Loucy (cell line): ENCODE results near the gene CELSR1.

Experiments used
- H2AFZ ChIP-seq: fragments of 200-600 bp; sonication (generic); 2 replicates; pipeline ENCODE4 v1.6.0; 2016; ENCODE audit warnings: antibody characterized with exemption, mild to moderate bottlenecking, low read length, moderate library complexity
- H3F3A ChIP-seq: fragments of 200-600 bp; 2 replicates; pipeline ENCODE4 v1.6.0; 2016; ENCODE audit warnings: antibody characterized with exemption, low read depth, mild to moderate bottlenecking
- H3K27me3 ChIP-seq: fragments of 200-600 bp; sonication (generic); 2 replicates; pipeline ENCODE4 v1.6.1; 2014; ENCODE audit warnings: low read length, mild to moderate bottlenecking; ENCODE audit not compliant: insufficient read depth, poor library complexity, severe bottlenecking
- H3K36me3 ChIP-seq: fragments of 200-600 bp; sonication (generic); 2 replicates; pipeline ENCODE4 v1.6.1; 2016; ENCODE audit warnings: low read length; ENCODE audit not compliant: insufficient read depth
- H3K4me1 ChIP-seq: fragments of 200-600 bp; sonication (generic); 2 replicates; pipeline ENCODE4 v1.5.1; 2014; ENCODE audit warnings: low read length, mild to moderate bottlenecking; ENCODE audit not compliant: insufficient read depth, poor library complexity, severe bottlenecking
- H3K4me2 ChIP-seq: fragments of 200-600 bp; sonication (generic); 2 replicates; pipeline ENCODE4 v1.6.0; 2014; ENCODE audit warnings: antibody characterized with exemption, low read length, low read depth, mild to moderate bottlenecking; ENCODE audit not compliant: poor library complexity, severe bottlenecking
- H3K4me3 ChIP-seq: fragments of 200-600 bp; sonication (generic); 2 replicates; pipeline ENCODE4 v1.5.1; 2014; ENCODE audit warnings: low read length, mild to moderate bottlenecking, mixed read lengths; ENCODE audit not compliant: poor library complexity, severe bottlenecking
- H3K79me2 ChIP-seq: fragments of 200-600 bp; sonication (generic); 2 replicates; pipeline ENCODE4 v1.6.1; 2014; ENCODE audit warnings: low read length; ENCODE audit not compliant: insufficient read depth
- H3K9ac ChIP-seq: fragments of 200-600 bp; sonication (generic); 2 replicates; pipeline ENCODE4 v1.6.0; 2014; ENCODE audit warnings: mild to moderate bottlenecking, low read depth, low read length, moderate library complexity; ENCODE audit not compliant: poor library complexity, severe bottlenecking
- H3K9me2 ChIP-seq: fragments of 200-600 bp; sonication (generic); replicated peaks from 2 replicates; pipeline ENCODE4 v1.6.1; 2016; ENCODE audit warnings: low read depth, low read length, mixed read lengths
- H3K9me3 ChIP-seq: fragments of 200-600 bp; sonication (generic); 2 replicates; pipeline ENCODE4 v1.6.1; 2014; ENCODE audit warnings: mild to moderate bottlenecking, antibody characterized with exemption, low read length, low read depth; ENCODE audit not compliant: insufficient read depth
- H4K20me1 ChIP-seq: fragments of 200-600 bp; sonication (generic); 2 replicates; pipeline ENCODE4 v1.6.0; 2014; ENCODE audit warnings: antibody characterized with exemption, low read length, mild to moderate bottlenecking; ENCODE audit not compliant: insufficient read depth, poor library complexity, severe bottlenecking
- EZH2phosphoT487 ChIP-seq: fragments of 200-600 bp; IDR thresholded peaks from 2 replicates; pipeline ENCODE4 v1.6.1; 2018; ENCODE audit warnings: antibody characterized with exemption, mild to moderate bottlenecking, moderate library complexity, borderline replicate concordance
- TF ChIP-seq, protein P1 (sequence below): fragments of 200-600 bp; sonication (generic); conservative IDR thresholded peaks from 2 replicates; pipeline ENCODE4 v1.5.1; 2014; ENCODE audit warnings: mild to moderate bottlenecking, antibody characterized with exemption, low read length

Gene CELSR1

DNA sequence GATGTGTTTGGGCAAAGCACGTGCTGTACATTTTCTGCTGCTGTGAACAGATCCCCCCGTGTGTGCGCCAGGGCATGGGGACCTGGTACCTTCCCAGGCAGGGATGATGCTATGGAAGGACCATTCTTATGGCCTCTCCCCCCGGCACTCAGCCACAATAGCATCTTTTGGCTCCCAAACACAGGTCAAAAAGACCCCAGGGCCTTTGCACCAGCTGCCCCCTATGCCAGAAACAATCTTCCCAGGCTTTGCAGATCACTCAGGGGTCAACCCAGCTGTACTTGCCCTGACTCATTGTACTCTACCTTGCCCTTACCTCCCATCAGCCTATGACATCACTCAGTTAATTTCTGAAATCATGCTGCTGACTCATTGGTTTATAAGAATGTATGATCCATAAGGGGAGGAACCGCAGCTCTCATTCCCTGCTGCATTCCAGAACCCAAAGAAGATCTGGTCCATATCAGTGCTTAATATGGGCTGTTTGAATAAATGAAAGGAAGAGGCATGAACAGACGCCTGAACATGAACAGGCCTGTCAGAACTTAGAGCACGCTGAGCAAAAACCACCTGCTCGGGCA, 100.7 kb downstream of the CELSR1 start:
- Histone ChIP-seq H3K9me3 (no peaks in the 10 kb centered on the region), H3K4me1 (no peaks in the 10 kb centered on the region), H3K27me3 (no peaks in the 10 kb centered on the region), H3K79me2 (no peaks in the 10 kb centered on the region), H3K9ac (no peak overlapping the region), H2AFZ (no peak overlapping the region), H4K20me1 (no peaks in the 10 kb centered on the region), H3K4me2 (no peak overlapping the region), H3K36me3 (no peaks in the 10 kb centered on the region), H3K4me3 (no peak overlapping the region), H3F3A (no peaks in the 10 kb centered on the region), H3K9me2 (no peaks in the 10 kb centered on the region)
- no peak for TF ChIP-seq EZH2phosphoT487
- TF ChIP-seq, protein P1, sequence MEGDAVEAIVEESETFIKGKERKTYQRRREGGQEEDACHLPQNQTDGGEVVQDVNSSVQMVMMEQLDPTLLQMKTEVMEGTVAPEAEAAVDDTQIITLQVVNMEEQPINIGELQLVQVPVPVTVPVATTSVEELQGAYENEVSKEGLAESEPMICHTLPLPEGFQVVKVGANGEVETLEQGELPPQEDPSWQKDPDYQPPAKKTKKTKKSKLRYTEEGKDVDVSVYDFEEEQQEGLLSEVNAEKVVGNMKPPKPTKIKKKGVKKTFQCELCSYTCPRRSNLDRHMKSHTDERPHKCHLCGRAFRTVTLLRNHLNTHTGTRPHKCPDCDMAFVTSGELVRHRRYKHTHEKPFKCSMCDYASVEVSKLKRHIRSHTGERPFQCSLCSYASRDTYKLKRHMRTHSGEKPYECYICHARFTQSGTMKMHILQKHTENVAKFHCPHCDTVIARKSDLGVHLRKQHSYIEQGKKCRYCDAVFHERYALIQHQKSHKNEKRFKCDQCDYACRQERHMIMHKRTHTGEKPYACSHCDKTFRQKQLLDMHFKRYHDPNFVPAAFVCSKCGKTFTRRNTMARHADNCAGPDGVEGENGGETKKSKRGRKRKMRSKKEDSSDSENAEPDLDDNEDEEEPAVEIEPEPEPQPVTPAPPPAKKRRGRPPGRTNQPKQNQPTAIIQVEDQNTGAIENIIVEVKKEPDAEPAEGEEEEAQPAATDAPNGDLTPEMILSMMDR = no peak

DNA sequence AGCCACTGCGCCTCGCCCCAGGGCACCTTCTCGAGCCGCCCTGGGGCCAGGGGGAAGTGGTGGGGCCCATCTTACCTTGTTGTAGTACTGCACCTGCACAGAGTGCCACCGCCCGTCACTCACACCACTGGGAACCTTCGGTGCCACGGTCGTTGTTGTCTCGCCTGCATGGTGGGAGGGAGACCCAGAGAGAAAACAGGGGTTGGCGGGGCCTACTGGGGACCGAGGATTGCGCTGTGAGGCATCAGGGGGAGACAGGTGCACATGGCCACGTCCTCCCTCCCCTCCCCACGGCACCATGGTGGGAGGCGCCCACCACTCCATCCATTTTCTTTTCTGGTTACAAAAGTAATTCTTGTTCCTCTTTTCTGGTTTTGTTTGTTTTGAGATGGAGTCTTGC, 104.1 kb downstream of the CELSR1 start:
- H2AFZ ChIP-seq = no peak overlapping the region
- no peak overlapping the region for H3K9ac ChIP-seq
- H3K9me3 ChIP-seq = no peaks in the 10 kb centered on the region
- H3K4me3 ChIP-seq = no peak overlapping the region
- TF ChIP-seq, protein P1 = no peak
- no peak for TF ChIP-seq EZH2phosphoT487
- H3F3A ChIP-seq = no peaks in the 10 kb centered on the region
- H3K9me2 ChIP-seq = no peaks in the 10 kb centered on the region
- no peaks in the 10 kb centered on the region for H4K20me1 ChIP-seq
- H3K4me2 ChIP-seq = no peak overlapping the region
- no peaks in the 10 kb centered on the region for H3K36me3 ChIP-seq
- no peaks in the 10 kb centered on the region for H3K79me2 ChIP-seq
- H3K27me3 ChIP-seq = no peaks in the 10 kb centered on the region
- H3K4me1 ChIP-seq = no peaks in the 10 kb centered on the region

DNA sequence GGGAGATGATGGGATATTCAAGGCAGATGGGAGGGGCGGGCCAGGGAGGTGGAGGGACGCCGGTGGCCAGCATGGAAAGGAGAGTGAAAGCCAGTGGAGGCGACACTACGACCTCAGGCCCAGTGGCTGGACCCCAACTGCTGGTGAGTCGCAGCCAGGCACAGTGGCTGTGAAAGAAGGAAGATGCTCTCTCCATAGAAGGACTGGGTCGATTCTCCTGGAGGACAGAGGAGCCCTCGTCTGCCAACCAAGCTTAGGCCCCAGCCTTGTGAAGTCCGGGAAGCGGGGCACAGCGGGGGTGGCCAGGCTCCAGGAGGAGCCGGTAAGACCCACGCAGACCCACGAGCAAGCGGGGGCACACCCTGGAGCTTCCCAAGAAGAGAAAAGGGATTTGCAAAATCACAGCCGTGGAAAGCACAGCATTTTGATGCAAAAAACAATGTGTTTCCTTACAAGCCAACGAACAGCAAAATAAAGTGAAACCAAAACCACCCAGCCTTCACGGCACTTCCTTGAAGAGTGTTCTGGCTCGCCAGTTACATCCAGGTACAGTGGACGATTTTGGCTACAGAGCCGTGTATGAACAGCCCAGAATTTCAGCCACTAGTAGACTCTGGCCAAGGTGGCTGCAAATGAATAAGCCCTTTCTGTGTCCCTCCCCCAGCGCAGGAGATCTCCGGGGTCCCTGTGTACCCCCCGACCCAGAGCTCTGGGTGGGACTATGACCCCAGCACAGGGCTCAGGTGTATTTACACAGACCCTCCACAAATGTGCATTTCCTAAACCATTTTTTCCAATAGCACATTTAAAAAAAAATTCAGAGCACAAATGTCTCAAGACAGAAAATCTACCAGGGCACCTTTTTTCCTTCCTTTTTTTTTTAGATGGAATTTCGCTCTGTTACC, 105.0 kb downstream of the CELSR1 start:
- Histone ChIP-seq H4K20me1 (no peaks in the 10 kb centered on the region), H3K4me2 (peak overlapping the region; percentile 27), H3K9ac (no peak overlapping the region), H3F3A (no peaks in the 10 kb centered on the region), H3K79me2 (no peaks in the 10 kb centered on the region), H3K9me3 (no peaks in the 10 kb centered on the region), H3K27me3 (no peaks in the 10 kb centered on the region), H2AFZ (0 out of 2 replicates have a peak overlapping the region, but pooled peaks have one; percentile 45), H3K9me2 (no peaks in the 10 kb centered on the region), H3K36me3 (no peaks in the 10 kb centered on the region), H3K4me1 (no peaks in the 10 kb centered on the region), H3K4me3 (no peak overlapping the region)
- TF ChIP-seq, protein P1 = no peak
- no peak for TF ChIP-seq EZH2phosphoT487
